HG02763 (cell line): ENCODE data around the gene GOLGA6L7.
"Not testable (repeated sequence)": the region's sequence is repeated elsewhere in the genome, so short reads cannot be mapped to it uniquely, and the experiment has no call there.

ENCODE experiments used
- ATAC-seq: cut with Tn5 transposase; IDR thresholded peaks from one replicate; pipeline ENCODE4 v1.9.1; 2021; ENCODE audit warnings: mild to moderate bottlenecking, moderate library complexity; ENCODE audit not compliant: unreplicated experiment

Gene GOLGA6L7

GRCh38 chr15:28847959-28848358 is 485 bp downstream of the GOLGA6L7 start:
- not testable (repeated sequence) for ATAC-seq

GRCh38 chr15:28847247-28847646 is 1.2 kb downstream of the GOLGA6L7 start:
- not testable (repeated sequence) for ATAC-seq

GRCh38 chr15:28844147-28844546 is 4.3 kb downstream of the GOLGA6L7 start:
- not testable (repeated sequence) for ATAC-seq

GRCh38 chr15:28843520-28843919 is 4.9 kb downstream of the GOLGA6L7 start:
- not testable (repeated sequence) for ATAC-seq

GRCh38 chr15:28842210-28842609 is 6.2 kb downstream of the GOLGA6L7 start:
- not testable (repeated sequence) for ATAC-seq

- not testable (repeated sequence) for ATAC-seq
Observed at GRCh38 chr15:28840285-28840684, 8.2 kb downstream of the GOLGA6L7 start.

- ATAC-seq = not testable (repeated sequence)
Observed at GRCh38 chr15:28834957-28835585, 13.4 kb downstream of the GOLGA6L7 start.

- not testable (repeated sequence) for ATAC-seq
Observed at GRCh38 chr15:28831897-28832587, 16.4 kb downstream of the GOLGA6L7 start.

- not testable (repeated sequence) for ATAC-seq
Observed at GRCh38 chr15:28821420-28821819, 27.0 kb downstream of the GOLGA6L7 start.

- not testable (repeated sequence) for ATAC-seq
Observed at GRCh38 chr15:28819930-28820295, 28.5 kb downstream of the GOLGA6L7 start.

- ATAC-seq = not testable (repeated sequence)
Observed at GRCh38 chr15:28819019-28819929, 29.2 kb downstream of the GOLGA6L7 start.

GRCh38 chr15:28818168-28818567 is 30.3 kb downstream of the GOLGA6L7 start:
- ATAC-seq = not testable (repeated sequence)

- not testable (repeated sequence) for ATAC-seq
Observed at GRCh38 chr15:28814059-28814458, 34.4 kb downstream of the GOLGA6L7 start.

GRCh38 chr15:28813392-28813791 is 35.1 kb downstream of the GOLGA6L7 start:
- not testable (repeated sequence) for ATAC-seq

GRCh38 chr15:28811852-28812550 is 36.4 kb downstream of the GOLGA6L7 start:
- not testable (repeated sequence) for ATAC-seq

- not testable (repeated sequence) for ATAC-seq
Observed at GRCh38 chr15:28810444-28810843, 38.0 kb downstream of the GOLGA6L7 start.

GRCh38 chr15:28808136-28808535 is 40.3 kb downstream of the GOLGA6L7 start:
- not testable (repeated sequence) for ATAC-seq

GRCh38 chr15:28800366-28800765 is 48.1 kb downstream of the GOLGA6L7 start:
- ATAC-seq = not testable (repeated sequence)

- ATAC-seq = not testable (repeated sequence)
Observed at GRCh38 chr15:28798234-28798633, 50.2 kb downstream of the GOLGA6L7 start.

- ATAC-seq = not testable (repeated sequence)
Observed at GRCh38 chr15:28794231-28794630, 54.2 kb downstream of the GOLGA6L7 start.
